ENCODE results near the gene SUDS3.

GRCh38 chr12:118346895-118347294 is 29.5 kb upstream of the SUDS3 start:
- no peak for TF ChIP-seq EZH2 (IDR thresholded peaks at IDR 0.05; ENCODE audit: low read length)
- TF ChIP-seq, protein P1, sequence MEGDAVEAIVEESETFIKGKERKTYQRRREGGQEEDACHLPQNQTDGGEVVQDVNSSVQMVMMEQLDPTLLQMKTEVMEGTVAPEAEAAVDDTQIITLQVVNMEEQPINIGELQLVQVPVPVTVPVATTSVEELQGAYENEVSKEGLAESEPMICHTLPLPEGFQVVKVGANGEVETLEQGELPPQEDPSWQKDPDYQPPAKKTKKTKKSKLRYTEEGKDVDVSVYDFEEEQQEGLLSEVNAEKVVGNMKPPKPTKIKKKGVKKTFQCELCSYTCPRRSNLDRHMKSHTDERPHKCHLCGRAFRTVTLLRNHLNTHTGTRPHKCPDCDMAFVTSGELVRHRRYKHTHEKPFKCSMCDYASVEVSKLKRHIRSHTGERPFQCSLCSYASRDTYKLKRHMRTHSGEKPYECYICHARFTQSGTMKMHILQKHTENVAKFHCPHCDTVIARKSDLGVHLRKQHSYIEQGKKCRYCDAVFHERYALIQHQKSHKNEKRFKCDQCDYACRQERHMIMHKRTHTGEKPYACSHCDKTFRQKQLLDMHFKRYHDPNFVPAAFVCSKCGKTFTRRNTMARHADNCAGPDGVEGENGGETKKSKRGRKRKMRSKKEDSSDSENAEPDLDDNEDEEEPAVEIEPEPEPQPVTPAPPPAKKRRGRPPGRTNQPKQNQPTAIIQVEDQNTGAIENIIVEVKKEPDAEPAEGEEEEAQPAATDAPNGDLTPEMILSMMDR (optimal IDR thresholded peaks at IDR 0.05 in 1 of 3, IDR thresholded peaks at IDR 0.05 in 1 of 3, conservative IDR thresholded peaks at IDR 0.05 in 1 of 3; ENCODE audit: extremely low read depth in 1 of 3, insufficient read depth in 2 of 3, low read length in 3 of 3), result no peak

Measured in keratinocyte (primary cell).